HG02884 (cell line): ENCODE measurements around the gene UTF1.
"Not testable (repeated sequence)": the region's sequence is repeated elsewhere in the genome, so short reads cannot be mapped to it uniquely, and the experiment has no call there.

Source experiments
- ATAC-seq: cut with Tn5 transposase; IDR thresholded peaks from one replicate; pipeline ENCODE4 v1.9.1; 2021; ENCODE audit warnings: mild to moderate bottlenecking, moderate library complexity; ENCODE audit not compliant: unreplicated experiment

Gene UTF1

GRCh38 chr10:133225707-133226191, 4.3 kb upstream of the UTF1 start:
- no peak for ATAC-seq

- no peak for ATAC-seq
These were observed 3.7 kb upstream of the UTF1 start for GRCh38 chr10:133226251-133226808.

GRCh38 chr10:133227256-133227655, 2.8 kb upstream of the UTF1 start:
- ATAC-seq, result no peak

- ATAC-seq, result no peak
These were observed 563 bp upstream of the UTF1 start for GRCh38 chr10:133229265-133230043.

DNA sequence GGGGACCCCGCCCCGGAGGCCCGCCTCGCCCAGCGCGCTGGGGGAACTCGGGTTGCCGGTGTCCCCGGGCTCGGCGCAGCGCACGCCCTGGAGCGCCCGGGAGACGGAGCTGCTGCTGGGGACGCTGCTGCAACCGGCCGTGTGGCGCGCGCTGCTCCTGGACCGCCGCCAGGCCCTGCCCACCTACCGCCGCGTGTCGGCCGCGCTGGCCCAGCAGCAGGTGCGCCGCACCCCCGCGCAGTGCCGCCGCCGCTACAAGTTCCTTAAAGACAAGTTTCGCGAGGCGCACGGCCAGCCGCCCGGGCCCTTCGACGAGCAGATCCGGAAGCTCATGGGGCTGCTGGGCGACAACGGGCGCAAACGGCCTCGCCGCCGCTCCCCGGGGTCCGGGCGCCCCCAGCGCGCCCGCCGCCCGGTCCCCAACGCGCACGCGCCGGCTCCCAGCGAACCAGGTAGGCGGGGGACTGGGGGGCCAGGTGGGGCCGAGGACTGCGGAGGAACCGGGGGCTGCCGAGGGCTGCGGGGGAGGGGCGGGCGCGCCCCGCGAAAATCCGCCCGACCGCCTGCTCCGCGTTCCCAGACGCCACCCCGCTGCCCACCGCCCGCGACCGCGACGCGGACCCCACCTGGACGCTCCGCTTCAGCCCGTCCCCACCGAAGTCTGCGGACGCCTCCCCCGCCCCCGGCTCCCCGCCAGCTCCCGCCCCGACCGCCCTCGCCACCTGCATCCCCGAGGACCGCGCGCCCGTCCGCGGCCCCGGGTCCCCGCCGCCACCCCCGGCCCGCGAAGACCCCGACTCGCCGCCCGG, 574 bp downstream of the UTF1 start:
- ATAC-seq, result no peak

- no peak for ATAC-seq
These were observed 1.4 kb downstream of the UTF1 start for GRCh38 chr10:133231244-133231945.

- ATAC-seq, result no peak
These were observed 2.0 kb downstream of the UTF1 start for GRCh38 chr10:133231946-133232574.

- ATAC-seq, result not testable (repeated sequence)
These were observed 4.8 kb downstream of the UTF1 start for GRCh38 chr10:133234796-133235195.

DNA sequence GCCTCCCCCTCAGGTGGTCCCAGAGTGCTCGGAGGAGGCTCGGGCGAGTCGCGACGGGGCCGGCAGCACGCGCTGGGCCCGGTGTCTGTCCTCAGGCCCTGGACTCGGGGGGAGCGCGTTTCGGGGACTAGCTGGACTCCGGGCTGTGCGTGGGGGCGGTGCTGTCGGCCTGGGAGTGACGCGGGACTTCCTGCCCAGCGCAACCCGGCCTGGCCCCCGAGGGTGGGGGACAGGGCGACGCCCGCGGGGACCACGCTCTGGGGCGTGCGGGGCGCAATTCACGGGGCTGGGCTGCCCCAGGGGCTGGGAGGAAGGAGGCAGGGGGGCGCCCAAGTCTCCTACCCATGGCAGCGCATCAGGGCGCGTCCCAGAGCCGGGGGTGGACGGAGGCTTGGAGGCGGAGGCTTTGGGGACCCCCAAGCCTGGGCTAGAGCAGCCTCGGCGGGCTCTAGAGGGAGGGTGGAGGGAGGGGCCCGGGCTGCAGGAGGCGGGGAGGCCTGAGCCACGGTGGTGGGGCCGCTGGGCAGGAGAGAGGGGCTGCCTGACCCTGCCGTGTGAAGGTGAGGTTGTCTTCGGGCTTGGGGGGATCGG, 5.3 kb downstream of the UTF1 start:
- ATAC-seq, result no peak

GRCh38 chr10:133235932-133236331, 5.9 kb downstream of the UTF1 start:
- no peak for ATAC-seq

DNA sequence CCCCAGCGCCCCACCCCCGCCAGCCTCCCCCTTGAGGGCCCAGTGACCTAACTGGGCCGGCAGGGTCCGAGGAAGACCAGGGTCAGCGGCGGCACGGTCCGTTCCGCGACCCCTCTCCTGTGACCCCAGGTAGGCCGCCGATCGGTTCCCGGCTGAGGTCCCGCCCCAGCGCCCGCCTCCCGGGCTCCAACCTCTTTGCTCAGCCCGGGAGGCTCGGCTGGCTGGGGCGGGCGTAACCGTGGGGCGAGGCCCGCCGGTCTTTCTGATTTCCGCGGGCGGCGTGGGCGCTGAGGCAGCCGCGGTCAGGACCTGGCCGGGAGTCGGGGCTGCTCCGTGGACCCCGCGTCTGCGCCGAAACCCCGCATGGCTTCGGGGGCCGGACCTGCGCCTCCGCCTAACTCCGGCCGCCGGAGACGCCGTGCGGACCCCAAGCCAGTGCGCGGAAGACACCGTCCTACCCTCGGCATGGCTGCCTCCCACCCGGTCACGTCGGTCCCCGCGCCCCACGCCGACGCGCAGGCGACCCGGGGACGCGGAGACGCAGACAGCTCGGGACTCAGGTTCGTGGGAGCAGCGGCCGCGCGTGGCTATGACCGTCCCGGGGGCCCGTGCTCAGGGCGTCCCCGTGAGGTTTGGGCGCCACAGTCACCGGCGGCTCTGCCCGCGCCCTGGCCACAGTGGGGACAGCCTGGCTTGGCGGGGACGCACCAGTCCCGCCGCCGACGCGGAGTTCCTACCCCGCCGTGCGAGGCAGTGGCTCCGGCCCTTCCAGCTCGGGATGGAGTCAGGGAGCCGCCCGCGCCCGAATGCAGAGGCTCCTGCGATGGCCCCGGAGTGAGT, 6.6 kb downstream of the UTF1 start:
- no peak for ATAC-seq

GRCh38 chr10:133237241-133237587, 7.2 kb downstream of the UTF1 start:
- no peak for ATAC-seq

GRCh38 chr10:133237588-133238465, 7.8 kb downstream of the UTF1 start, which contains the start of gene VENTX:
Gene VENTX, plus strand, starts transcription at chr10:133237855. Its CDS starts 60 bp downstream, at chr10:133237915.
- no peak for ATAC-seq

DNA sequence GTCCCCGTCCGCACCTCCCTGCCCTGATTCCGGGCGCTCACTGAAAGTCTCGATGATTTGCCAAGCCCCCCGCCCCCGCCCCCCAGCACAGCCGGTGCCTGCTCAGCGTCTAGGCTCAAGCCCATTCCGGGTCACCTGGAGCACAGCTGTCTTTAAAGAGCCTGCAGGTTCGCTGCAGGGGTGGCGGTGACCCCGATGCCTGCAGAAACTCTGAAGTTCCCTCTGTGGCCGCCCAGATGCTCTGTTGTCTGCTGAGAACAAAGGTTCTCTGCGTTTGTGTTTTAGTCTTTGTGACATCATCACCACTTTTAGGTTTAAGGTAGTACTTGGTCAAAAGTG, 8.4 kb downstream of the UTF1 start:
- no peak for ATAC-seq

- ATAC-seq, result no peak
These were observed 10.0 kb downstream of the UTF1 start for GRCh38 chr10:133239990-133240389.

- no peak for ATAC-seq
These were observed 11.6 kb downstream of the UTF1 start for GRCh38 chr10:133241501-133242205.

GRCh38 chr10:133242611-133243356, 12.8 kb downstream of the UTF1 start:
- no peak for ATAC-seq
